Testis (tissue), 2 donors: ENCODE data around the gene SPARC.

Experiments
- CTCF ChIP-seq, 3 experiments: fragments of 450-650 bp in 2 of 3; fragments of 200-600 bp in 1 of 3; sonication (generic) in 1 of 3; IDR thresholded peaks; one replicate each; pipeline ENCODE4 v1.5.1; 2016 to 2019; ENCODE audit warnings: antibody characterized with exemption in 3 of 3, mild to moderate bottlenecking in 2 of 3, moderate library complexity in 1 of 3
- POLR2A ChIP-seq: fragments of 450-650 bp; IDR thresholded peaks from one replicate; pipeline ENCODE4 v1.6.1; 2017; ENCODE audit warnings: antibody characterized with exemption, mild to moderate bottlenecking, moderate library complexity

- TF ChIP-seq POLR2A = no peak
- peak; percentile 83 to 90 (median 87) for TF ChIP-seq CTCF (IDR thresholded peaks at IDR 0.05)
Observed at GRCh38 chr5:151659001-151659754, 27.5 kb downstream of the SPARC start.
